Activated CD8-positive, alpha-beta T cell treated with anti-CD3 and anti-CD28 coated beads, Interleukin-2, amount 10 ng/mL, durations not matched to agents 7 days and 5 days (primary cell): Measurements from ENCODE around the gene SIMC1. TPM values are rescaled to one million over a fixed set of nuclear protein-coding genes. Genes with fewer than 3 reads are reported as not detected.

Experiments
- ATAC-seq: fragments of 150-1000 bp; cut with Tn5 transposase; one replicate; pipeline ENCODE4 v1.10.0; 2021; ENCODE audit warnings: moderate library complexity
- CTCF ChIA-PET: fragments of 350-600 bp; sonication (Branson Sonifier 250); formaldehyde crosslinking; loops from one replicate; lab custom pipeline; 2021; ENCODE audit warnings: antibody characterized with exemption; lab: Charles Lee
- POLR2A ChIA-PET: fragments of 350-600 bp; sonication (Branson Sonifier 250); formaldehyde crosslinking; loops from one replicate; lab custom pipeline; 2021; ENCODE audit warnings: antibody characterized with exemption; lab: Charles Lee
- DNase-seq: peaks from one replicate; pipeline ENCODE4 v3.0.0-alpha.2; 2020
- H3K27ac Mint-ChIP-seq: one replicate; pipeline ENCODE4 v1.8.0; 2021; ENCODE audit warnings: mild to moderate bottlenecking, mixed read lengths
- H3K27me3 Mint-ChIP-seq: one replicate; pipeline ENCODE4 v1.8.0; 2021; ENCODE audit warnings: low read depth, mixed read lengths
- H3K36me3 Mint-ChIP-seq: one replicate; pipeline ENCODE4 v1.8.0; 2021; ENCODE audit warnings: low read depth, mixed read lengths
- H3K4me1 Mint-ChIP-seq: one replicate; pipeline ENCODE4 v1.8.0; 2021; ENCODE audit warnings: low read depth, mixed read lengths
- H3K4me3 Mint-ChIP-seq: one replicate; pipeline ENCODE4 v1.8.0; 2021; ENCODE audit warnings: mild to moderate bottlenecking, mixed read lengths
- H3K9me3 Mint-ChIP-seq: one replicate; pipeline ENCODE4 v1.8.0; 2022; ENCODE audit warnings: mixed read lengths; ENCODE audit not compliant: insufficient read depth
- total RNA-seq, 2 experiments: library from RNA; stranded (reverse); gene quantifications; one replicate each; pipeline ENCODE4 v1.2.3, GENCODE V29; 2021

The SIMC1 gene
- total RNA-seq, 2 experiments from 2014 or later: 25.7 to 26.3 TPM

DNA sequence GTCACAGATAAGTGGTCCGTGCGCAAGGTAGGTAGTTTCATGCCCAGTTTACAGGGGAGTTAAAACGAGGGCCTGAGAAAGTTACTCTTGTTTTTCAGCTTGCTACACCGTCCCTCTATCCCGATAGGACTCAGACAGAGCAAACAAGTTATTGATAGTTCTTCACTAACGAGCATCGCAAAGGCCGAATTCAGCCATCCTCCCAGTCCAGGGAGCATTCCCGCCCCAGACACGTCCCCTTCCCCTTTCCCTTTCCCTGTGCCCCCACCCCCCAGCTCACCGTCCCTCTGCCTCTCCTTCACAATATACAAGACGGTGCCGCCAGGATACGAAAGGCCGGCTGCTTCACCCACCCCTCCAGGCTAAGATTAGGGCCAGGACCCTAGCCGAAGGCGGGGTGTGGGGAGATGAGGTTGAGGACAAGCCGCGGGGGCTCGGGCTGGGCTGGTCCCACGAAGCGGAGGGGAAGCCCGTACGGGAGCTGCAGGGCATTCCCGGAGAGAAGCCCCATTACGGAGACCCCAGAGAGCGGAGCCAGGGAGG lies 122.7 kb downstream of the SIMC1 start:
- Mint-ChIP-seq H3K36me3 (peaks cover 24% of the 10 kb centered on the region), H3K27me3 (no peaks in the 10 kb centered on the region), H3K4me1 (peaks cover 40% of the 10 kb centered on the region), H3K9me3 (no peaks in the 10 kb centered on the region), H3K27ac (peak overlapping the region; percentile 99), H3K4me3 (peak overlapping the region; percentile 99)
- ChIA-PET CTCF (interaction anchor here (1.0 to 1.6 kb wide), 2 partner anchors 8 to 87 kb away, joined by 3 to 4 read pairs; partner anchors contain the start of gene FAF2), POLR2A (interaction anchor here (1.4 to 2.5 kb wide), 6 partner anchors 8 to 175 kb away, joined by 4 to 10 read pairs (median 6); no protein-coding TSS in a partner anchor)
- DNase-seq (peak; percentile 28), ATAC-seq (peak; percentile 4)

DNA sequence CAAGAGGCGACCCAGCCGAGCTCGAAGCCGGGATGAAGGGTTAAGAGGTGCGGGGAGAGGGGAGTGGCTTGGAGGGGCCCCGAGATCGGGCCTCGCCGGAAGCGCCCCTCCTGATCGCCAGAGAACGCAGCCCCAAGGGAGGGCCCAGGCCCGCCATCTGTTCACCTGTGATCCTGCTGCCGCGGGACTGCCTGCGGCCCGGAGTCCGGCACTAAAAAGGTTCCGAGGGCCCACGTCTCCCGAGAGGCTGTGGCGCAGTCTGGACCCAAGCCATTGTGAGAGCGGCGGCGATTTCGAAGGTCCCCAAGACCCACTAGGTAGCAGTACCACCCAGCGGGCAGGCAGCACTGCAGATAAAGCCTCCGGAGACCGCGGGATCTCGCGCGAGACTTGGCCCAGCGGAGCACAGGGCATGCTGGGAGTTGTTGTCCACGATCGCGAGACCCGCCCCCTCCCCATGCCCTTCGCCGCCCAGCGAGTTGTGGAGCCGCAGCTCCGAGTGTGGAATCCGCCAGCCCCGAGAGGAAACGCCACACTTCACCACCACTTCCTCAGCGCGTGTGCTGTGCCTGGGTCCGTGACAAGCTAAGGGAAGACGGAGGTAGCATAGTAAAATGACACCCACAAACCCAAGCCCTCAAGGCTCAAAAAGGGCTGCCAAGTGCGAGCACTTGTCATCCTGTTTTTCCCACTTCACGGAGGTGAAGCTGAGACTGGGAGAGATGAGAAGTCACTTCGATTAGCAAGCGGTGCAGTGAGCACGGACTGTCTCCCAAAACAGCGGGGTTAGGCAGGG lies 123.4 kb downstream of the SIMC1 start, which contains the start of gene KIAA1191:
Gene KIAA1191, minus strand, starts transcription at position 328 of the 796 bp plus-strand sequence. CDS start 2,256 bp downstream, outside the sequence.
- Mint-ChIP-seq H3K4me1 (peaks cover 42% of the 10 kb centered on the region), H3K27me3 (no peaks in the 10 kb centered on the region), H3K36me3 (peaks cover 23% of the 10 kb centered on the region), H3K9me3 (no peaks in the 10 kb centered on the region), H3K4me3 (peak within 1 kb of the TSS; percentile 99), H3K27ac (peak within 1 kb of the TSS; percentile 99)
- DNase-seq (peak; percentile 97), ATAC-seq (peak; percentile 92)
- ChIA-PET POLR2A (interaction anchor here (0.6 to 2.5 kb wide), 8 partner anchors 9 to 475 kb away, joined by 3 to 10 read pairs (median 6); no protein-coding TSS in a partner anchor), CTCF (interaction anchor here (0.8 to 1.6 kb wide), 6 partner anchors 9 to 286 kb away, joined by 3 to 6 read pairs (median 4); partner anchors contain the start of genes RNF44 and TSPAN17)

DNA sequence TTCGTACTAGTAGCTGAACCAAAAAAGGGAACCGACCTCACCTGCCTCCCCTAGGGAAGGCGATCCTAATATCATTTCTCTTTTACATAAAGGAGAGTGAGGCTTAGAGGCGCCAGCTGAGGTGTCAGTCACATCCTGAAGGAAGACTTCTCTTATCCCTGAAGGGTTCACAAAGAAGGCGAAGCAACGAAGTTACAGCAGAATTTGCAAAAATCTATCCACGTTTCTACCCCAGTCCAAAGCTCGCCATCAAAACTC lies 123.9 kb downstream of the SIMC1 start:
- peaks cover 45% of the 10 kb centered on the region for H3K4me1 Mint-ChIP-seq
- ATAC-seq: no peak
- ChIA-PET CTCF (interaction anchor here (0.8 to 1.6 kb wide), 6 partner anchors 10 to 285 kb away, joined by 3 to 6 read pairs (median 4); partner anchors contain the start of genes RNF44 and TSPAN17), POLR2A (interaction anchor here (0.6 to 2.5 kb wide), 8 partner anchors 9 to 475 kb away, joined by 3 to 10 read pairs (median 4); no protein-coding TSS in a partner anchor)
- H3K27ac Mint-ChIP-seq: peak overlapping the region; percentile 99
- peaks cover 23% of the 10 kb centered on the region for H3K36me3 Mint-ChIP-seq
- no peaks in the 10 kb centered on the region for H3K27me3 Mint-ChIP-seq
- no peak for DNase-seq
- peak overlapping the region; percentile 99 for H3K4me3 Mint-ChIP-seq
- H3K9me3 Mint-ChIP-seq: no peaks in the 10 kb centered on the region

DNA sequence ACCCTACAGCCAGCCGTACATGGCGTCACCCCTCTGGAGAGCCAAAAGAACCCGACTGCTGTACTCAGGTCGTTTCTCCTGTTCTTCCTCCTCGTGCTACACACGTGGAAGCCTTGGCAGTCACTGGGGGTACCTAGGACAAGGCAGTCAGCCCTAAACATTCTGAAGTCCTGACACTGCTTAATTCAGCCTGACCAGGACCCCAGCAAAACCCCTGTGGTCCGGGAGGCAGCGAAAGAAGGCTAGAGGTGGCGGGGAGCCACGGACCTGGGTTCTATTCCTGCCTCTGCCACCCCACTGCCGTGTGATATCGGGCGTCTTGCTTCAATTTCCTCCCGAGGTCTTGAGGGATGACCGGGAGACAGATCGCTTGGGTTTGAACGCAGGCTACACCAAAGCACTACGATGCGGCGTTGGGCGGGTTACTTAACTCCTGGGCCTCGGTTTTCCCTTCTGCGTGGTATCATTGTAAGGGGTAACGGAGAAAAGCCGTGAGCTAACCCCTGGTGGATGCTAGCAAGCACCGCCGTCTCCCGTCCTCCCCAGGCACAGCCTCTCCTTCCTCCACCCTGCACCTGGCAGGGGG lies 126.6 kb downstream of the SIMC1 start:
- CTCF ChIA-PET: interaction anchor here (1.1 kb wide), 1 partner anchor 83 kb away, joined by 3 read pairs; the partner anchor contains the start of gene FAF2
- POLR2A ChIA-PET: no interaction called here
- H3K4me1 Mint-ChIP-seq: peaks cover 36% of the 10 kb centered on the region
- peak overlapping the region; percentile 64 for H3K27ac Mint-ChIP-seq
- DNase-seq (peak; percentile 49), ATAC-seq (no peak)
- peaks cover 9% of the 10 kb centered on the region for H3K36me3 Mint-ChIP-seq
- H3K9me3 Mint-ChIP-seq: no peaks in the 10 kb centered on the region
- peak overlapping the region; percentile 72 for H3K4me3 Mint-ChIP-seq
- H3K27me3 Mint-ChIP-seq: no peaks in the 10 kb centered on the region

DNA sequence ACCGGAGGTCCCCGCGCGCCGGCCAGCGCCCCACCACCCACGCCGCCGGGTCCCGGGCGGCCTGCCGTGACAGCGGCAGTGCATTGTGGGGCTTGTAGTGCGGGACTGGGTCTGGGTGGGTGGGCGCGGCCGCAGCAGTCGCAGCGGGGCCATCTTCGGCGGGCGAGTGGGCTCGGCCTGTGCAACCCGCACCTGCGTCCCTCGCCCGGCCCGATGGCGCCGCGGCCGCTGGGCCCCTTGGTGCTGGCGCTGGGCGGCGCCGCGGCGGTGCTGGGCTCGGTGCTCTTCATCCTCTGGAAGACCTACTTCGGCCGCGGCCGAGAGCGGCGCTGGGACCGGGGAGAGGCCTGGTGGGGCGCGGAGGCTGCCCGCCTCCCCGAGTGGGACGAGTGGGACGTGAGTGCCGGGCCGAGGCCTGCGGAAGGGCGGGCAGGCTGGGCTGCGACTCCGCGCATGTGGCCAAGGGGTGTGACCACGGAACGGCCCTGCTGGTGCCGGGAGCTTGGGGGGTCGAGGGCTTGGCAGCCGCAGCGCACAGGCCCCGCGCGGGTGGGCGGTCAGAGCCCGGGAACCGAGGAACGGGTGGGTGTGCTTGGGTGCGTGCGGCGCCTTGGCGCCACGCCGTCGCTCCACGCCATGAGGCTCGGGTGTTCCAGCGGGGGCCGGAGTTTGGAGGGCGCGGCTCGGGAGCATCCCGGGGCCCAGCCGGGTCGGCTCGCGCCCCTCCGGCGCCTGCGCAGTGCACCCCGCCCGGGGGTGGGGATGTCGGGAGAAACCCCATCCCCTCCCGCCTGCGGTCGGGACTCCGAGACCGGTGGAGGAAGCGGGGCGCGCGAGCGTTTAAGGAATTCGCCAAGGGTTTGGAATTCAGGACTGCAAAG lies 127.4 kb downstream of the SIMC1 start, which contains the start of gene ARL10:
Gene ARL10, plus strand, starts transcription at position 137 of the 881 bp plus-strand sequence. Its CDS starts 77 bp downstream, at position 214.
- peak; percentile 22 for ATAC-seq
- no peaks in the 10 kb centered on the region for H3K27me3 Mint-ChIP-seq
- peaks cover 35% of the 10 kb centered on the region for H3K4me1 Mint-ChIP-seq
- CTCF ChIA-PET: interaction anchor here (1.1 kb wide), 1 partner anchor 82 kb away, joined by 3 read pairs; the partner anchor contains the start of gene FAF2
- no peaks in the 10 kb centered on the region for H3K9me3 Mint-ChIP-seq
- peaks cover 9% of the 10 kb centered on the region for H3K36me3 Mint-ChIP-seq
- peak within 1 kb of the TSS; percentile 64 for H3K27ac Mint-ChIP-seq
- peak; percentile 48 for DNase-seq
- peak within 1 kb of the TSS; percentile 72 for H3K4me3 Mint-ChIP-seq
- POLR2A ChIA-PET: no interaction called here

DNA sequence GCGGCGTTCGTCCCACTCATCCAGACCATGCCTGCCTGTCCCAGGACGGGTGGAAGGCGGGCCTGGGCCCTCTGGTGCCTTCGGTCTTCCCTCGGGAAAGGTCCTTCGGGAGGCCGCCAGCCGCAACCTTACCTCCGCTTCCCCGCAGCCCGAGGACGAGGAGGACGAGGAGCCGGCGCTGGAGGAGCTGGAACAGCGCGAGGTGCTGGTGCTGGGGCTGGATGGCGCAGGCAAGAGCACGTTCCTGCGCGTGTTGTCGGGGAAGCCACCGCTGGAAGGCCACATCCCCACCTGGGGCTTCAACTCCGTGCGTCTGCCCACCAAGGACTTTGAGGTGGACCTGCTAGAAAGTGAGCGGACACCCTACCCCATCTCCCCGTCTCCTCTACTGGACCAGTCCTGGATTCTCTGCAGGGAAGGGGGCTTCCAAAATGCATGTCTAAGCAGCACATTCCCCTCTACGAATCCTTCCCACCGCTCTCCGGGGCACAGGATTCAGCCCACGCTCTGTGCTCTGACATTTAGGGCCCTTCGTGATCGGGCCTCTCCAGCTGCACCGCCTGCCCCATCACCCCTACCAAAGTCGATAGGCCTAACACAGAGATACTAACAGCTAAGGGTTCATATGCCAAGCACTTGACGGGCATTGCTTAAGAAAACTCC lies 128.1 kb downstream of the SIMC1 start:
- Mint-ChIP-seq H3K9me3 (no peaks in the 10 kb centered on the region), H3K4me3 (peak overlapping the region; percentile 72), H3K27me3 (no peaks in the 10 kb centered on the region), H3K36me3 (peaks cover 9% of the 10 kb centered on the region), H3K4me1 (peaks cover 35% of the 10 kb centered on the region), H3K27ac (peak overlapping the region; percentile 32)
- DNase-seq (no peak), ATAC-seq (no peak)
- ChIA-PET POLR2A (no interaction called here), CTCF (interaction anchor here (1.1 kb wide), 1 partner anchor 82 kb away, joined by 3 read pairs; the partner anchor contains the start of gene FAF2)

DNA sequence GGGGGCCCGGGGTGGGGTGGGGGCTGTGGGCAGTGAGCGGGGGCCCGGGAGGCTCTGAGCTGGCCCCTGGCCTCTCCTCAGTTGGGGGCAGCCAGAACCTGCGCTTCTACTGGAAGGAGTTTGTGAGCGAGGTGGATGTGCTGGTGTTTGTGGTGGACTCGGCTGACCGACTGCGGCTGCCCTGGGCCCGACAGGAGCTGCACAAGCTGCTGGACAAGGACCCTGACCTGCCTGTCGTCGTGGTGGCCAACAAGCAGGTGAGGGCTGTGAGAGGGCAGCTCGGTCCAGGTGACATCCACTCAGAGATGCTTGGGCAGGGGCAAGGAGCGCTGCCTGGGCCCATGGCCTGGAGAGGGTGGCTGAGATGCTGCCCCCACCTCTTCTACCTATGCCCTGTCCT lies 130.5 kb downstream of the SIMC1 start:
- POLR2A ChIA-PET: no interaction called here

DNA sequence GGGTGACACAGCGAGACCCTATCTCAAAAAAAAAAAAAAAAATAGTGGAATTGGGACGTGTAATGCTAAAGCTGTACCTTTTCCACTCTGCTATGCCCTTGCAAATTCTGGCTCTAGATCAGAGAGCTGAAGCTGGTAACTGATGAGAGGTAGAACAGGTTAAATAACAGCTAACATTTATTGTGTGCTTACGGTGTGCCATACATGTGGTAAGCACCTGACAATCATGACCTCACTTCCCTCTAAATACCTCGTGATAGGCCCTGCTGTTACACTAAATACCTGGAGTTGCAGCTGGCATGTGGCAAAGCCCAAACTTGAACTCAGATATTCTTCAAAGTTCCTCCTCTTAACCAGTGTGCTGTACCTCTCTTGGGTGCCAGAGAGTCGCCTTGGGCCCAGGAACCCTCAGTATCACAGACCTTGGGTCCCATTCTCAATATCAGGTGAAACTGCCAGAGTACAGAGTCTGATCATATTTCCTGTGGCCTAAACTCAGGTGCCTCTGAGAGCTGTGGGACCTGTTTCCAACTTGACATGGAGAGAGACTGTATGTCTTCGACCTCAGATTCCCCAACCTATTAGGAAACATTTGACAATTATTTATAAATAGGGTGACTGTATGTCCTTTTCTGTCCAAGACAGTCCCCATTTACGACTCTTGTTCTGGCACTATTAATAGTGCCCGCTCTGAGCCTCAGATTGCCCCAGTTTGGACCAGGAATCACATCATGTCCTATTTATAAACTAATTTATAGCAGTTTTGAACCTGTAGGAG lies 131.9 kb downstream of the SIMC1 start:
- DNase-seq: no peak
- Mint-ChIP-seq H3K4me3 (no peak overlapping the region), H3K27me3 (no peaks in the 10 kb centered on the region), H3K27ac (peak overlapping the region; percentile 6), H3K36me3 (peaks cover 9% of the 10 kb centered on the region), H3K4me1 (peaks cover 13% of the 10 kb centered on the region), H3K9me3 (no peaks in the 10 kb centered on the region)
- no peak for ATAC-seq
- POLR2A ChIA-PET: interaction anchor here (2.0 kb wide), 1 partner anchor 9 kb away, joined by 6 read pairs; no protein-coding TSS in a partner anchor
- CTCF ChIA-PET: interaction anchor here (0.6 kb wide), 1 partner anchor 10 kb away, joined by 3 read pairs; no protein-coding TSS in a partner anchor

More for the DNA sequence above, 130.5 kb downstream of the SIMC1 start:
- no peak for DNase-seq
- Mint-ChIP-seq H3K9me3 (no peaks in the 10 kb centered on the region), H3K4me1 (peaks cover 22% of the 10 kb centered on the region), H3K36me3 (peaks cover 9% of the 10 kb centered on the region), H3K4me3 (no peak overlapping the region), H3K27ac (no peak overlapping the region), H3K27me3 (no peaks in the 10 kb centered on the region)
- CTCF ChIA-PET: no interaction called here
- ATAC-seq: no peak

DNA sequence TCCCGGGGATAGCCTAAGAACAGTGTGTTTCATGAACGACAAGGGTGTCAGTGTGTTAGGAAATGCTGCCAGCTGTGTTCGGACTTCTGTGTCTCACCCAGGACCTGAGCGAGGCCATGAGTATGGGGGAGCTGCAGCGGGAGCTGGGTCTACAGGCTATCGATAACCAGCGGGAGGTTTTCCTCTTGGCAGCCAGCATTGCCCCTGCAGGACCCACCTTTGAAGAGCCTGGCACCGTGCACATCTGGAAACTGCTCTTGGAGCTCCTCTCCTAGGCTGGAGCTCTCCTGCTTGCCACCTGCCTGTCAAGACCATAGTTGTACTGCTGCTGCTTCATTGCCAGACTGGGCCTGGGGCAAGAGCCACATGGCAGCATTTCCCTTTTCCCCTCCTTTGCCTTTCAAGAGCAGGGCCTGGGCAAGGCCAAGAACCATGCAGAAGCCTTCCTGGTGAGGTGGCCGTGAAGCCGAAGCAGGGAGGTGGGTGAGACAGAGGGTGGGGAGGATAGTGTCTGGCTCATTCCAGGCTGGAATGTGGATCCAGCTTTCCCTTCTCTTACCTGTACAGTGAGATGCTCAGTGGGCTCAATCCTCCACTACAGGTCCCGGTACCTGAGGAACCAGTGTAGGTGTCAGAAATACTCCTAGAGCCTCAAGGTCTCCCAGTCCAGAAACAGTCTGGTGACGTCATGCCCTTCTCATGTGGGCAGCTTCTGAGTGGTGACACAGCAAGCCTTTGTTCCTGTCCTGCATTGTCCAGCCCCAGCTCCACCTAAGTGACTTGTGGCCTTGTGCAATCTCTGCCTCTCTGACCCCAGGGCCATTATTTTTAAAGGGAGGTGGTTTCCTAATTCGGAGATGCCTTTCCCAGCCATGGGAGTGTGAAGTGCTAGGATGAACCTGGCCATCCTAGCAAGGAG lies 133.7 kb downstream of the SIMC1 start:
- DNase-seq: no peak
- ChIA-PET POLR2A (interaction anchor here (2.0 kb wide), 1 partner anchor 11 kb away, joined by 6 read pairs; no protein-coding TSS in a partner anchor), CTCF (interaction anchor here (1.3 kb wide), 1 partner anchor 10 kb away, joined by 4 read pairs; the partner anchor contains the start of gene KIAA1191)
- no peaks in the 10 kb centered on the region for H3K9me3 Mint-ChIP-seq
- no peak for ATAC-seq
- no peak overlapping the region for H3K4me3 Mint-ChIP-seq
- peaks cover 8% of the 10 kb centered on the region for H3K4me1 Mint-ChIP-seq
- H3K27me3 Mint-ChIP-seq: no peaks in the 10 kb centered on the region
- peaks cover 5% of the 10 kb centered on the region for H3K36me3 Mint-ChIP-seq
- H3K27ac Mint-ChIP-seq: no peak overlapping the region
